ENCODE results near the gene SSTR4.
"Not testable (repeated sequence)": the region's sequence is repeated elsewhere in the genome, so short reads cannot be mapped to it uniquely, and the experiment has no call there.

Gene SSTR4

GRCh38 chr20:23019403-23019802, 15.7 kb upstream of the SSTR4 start:
- DNase-seq = no peak

DNA sequence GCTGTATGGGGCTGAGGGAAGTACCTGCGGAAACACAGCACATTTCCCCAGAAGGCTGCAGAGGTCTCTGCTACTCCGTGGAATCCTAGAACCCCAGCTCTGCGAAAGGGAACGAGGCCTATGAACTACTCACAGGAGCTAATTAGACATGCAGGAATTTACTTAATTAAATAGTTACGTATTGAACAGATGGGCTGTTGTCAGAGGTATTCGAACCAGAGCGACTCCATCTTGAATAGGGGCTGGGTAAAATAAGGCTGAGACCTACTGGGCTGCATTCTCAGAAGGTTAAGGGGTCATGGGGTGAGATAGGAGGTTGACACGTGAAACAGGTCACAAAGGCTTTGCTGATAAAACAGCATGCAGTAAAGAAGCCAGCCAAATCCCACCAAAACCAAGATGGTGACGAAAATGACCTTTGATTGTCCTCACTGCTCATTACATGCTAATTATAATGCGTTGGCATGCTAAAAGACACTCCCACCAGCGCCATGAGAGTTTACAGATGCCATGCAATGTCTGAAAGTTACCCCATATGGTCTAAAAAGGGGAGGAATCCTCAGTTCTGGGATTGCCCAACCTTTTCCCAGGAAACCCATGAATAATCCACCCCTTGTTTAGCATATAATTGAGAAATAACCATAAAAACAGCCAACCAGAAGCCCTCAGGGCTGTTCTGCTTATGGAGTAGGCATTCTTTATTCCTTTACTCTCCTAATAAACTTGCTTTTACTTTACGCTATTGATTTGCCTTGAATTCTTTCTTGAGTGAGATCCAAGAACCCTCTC, 14.7 kb upstream of the SSTR4 start:
- no peak for DNase-seq

DNA sequence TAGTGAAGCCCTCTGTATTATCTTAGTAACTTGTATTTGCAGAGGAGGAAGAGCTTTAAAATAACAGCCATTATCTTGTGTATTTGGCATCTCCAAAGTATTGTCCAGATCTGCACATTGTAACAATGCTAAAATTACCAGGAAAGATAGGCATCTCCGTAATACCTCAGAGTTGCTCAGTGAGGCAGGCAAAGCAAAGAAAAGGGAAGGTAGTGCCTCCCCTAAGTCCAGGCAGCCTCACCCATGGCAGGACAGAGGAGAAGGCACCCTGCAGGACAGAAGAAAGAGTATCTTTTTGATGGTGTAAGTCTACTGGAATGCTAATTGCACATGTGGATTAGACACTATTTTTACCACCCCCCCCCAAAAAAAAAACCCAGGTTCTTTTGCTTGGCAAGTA, 13.6 kb upstream of the SSTR4 start:
- DNase-seq = no peak

DNA sequence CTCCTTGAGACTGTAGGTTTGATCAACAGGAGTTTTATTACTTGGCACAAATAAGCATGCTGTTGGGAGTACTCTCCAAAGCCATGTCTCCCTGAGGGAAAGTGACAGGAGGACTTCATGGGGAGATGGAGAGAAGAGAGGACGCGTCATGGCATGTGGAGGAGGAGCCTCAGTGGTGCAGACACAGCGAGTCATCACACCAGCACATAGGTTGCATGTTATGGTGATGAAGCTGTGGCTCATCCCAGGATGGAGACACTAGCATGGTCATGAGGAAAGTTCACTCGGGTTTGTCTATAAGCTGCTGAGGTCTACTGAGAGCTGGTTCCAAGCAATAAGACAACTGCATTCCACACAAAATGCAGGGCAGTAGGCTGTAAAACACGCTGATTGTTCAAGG, 13.2 kb upstream of the SSTR4 start:
- no peak for DNase-seq

DNA sequence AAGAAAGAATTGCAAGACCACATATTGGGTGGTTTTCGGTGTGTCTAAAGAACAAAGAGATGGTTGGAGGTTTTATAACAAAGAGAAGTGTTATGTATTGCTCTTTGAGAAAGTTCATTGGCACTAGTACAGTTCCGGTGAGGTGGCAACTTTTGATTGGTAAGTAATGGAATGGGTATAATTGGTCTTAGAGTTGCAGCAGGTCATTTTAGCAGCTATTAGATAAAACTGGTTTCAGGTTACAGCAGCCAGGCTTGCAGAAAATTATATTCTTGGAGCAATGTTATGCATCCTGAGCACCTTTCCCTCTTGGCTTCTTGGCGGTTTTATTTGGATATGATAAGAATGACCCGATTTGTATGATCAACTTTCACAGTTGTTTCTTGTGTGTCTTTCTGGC, 12.3 kb upstream of the SSTR4 start:
- no peak for DNase-seq

- no peak for DNase-seq
These were observed 11.4 kb upstream of the SSTR4 start for GRCh38 chr20:23023621-23024177.

- no peak for DNase-seq
These were observed 10.4 kb upstream of the SSTR4 start for GRCh38 chr20:23024701-23025100.

- DNase-seq = not testable (repeated sequence)
These were observed 9.6 kb upstream of the SSTR4 start for GRCh38 chr20:23025503-23025902.

- no peak for DNase-seq
These were observed 7.4 kb upstream of the SSTR4 start for GRCh38 chr20:23027721-23028120.

DNA sequence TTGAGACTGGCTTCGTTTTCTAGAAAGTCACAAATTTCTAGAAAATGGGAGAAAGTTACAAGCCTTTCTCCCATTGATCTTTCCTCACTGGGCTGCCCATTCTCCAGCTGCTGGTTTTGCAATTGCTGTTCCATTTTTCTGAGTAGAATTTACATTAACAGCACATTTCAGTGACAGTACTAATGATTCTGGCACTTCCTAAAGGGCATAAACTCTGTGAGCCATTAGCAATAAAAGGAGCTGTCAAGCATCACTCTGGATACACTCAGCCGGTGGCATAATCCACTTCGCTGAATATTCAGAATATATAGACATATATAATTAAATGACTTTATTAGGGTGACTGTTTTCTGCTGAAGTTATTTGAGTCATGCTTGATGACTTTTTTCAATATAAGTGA, 6.7 kb upstream of the SSTR4 start:
- DNase-seq = no peak

GRCh38 chr20:23029324-23029723, 5.8 kb upstream of the SSTR4 start:
- DNase-seq = no peak

DNA sequence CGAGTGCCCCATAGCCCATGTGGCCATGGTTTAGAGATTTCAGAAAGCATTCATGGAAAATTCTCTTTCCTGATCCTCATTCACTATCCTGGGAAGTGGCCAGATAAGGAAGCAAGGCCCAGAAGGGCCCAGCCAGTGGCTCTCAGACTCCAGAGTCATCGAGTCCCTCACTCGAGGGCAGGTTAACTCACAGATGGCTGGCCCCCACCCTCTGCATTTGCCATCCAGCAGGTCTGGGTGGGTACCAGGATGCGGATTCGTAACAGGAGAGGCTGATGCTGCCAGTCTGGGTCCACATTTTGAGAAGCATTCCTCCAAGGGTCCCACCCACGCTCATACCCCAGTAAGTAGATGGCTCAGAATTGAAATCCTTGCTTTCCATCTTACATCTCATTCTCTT, 3.8 kb upstream of the SSTR4 start:
- no peak for DNase-seq

- DNase-seq = no peak
These were observed 2.9 kb upstream of the SSTR4 start for GRCh38 chr20:23032056-23032749.

DNA sequence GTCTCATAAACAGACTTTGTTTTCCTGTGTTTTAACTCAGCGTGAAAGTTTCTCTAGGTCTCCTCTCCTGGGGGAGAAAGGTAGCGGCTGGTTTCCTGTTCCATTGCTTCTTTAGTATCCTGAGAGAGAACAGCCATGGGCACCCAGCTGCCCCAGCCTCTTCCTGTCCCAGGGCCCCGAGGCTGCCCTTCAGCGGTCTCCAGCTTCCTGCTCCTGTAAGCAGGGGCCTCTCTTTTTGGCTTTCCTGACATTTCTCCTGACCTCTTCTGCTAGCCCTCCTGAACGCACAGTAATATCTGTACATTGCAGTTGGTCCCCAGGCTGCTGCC, 2.4 kb upstream of the SSTR4 start:
- DNase-seq = no peak

GRCh38 chr20:23033918-23034317, 1.2 kb upstream of the SSTR4 start:
- DNase-seq = no peak

DNA sequence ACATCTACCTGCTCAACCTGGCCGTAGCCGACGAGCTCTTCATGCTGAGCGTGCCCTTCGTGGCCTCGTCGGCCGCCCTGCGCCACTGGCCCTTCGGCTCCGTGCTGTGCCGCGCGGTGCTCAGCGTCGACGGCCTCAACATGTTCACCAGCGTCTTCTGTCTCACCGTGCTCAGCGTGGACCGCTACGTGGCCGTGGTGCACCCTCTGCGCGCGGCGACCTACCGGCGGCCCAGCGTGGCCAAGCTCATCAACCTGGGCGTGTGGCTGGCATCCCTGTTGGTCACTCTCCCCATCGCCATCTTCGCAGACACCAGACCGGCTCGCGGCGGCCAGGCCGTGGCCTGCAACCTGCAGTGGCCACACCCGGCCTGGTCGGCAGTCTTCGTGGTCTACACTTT, 619 bp downstream of the SSTR4 start:
- DNase-seq = no peak

DNA sequence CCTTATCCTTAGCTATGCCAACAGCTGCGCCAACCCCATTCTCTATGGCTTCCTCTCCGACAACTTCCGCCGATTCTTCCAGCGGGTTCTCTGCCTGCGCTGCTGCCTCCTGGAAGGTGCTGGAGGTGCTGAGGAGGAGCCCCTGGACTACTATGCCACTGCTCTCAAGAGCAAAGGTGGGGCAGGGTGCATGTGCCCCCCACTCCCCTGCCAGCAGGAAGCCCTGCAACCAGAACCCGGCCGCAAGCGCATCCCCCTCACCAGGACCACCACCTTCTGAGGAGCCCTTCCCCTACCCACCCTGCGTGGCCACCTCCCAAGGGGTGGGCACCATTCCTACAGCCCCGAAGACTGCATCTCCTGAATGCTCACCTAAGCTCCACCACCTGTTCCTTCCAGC, 1.3 kb downstream of the SSTR4 start:
- DNase-seq = no peak

GRCh38 chr20:23037017-23037481, 1.9 kb downstream of the SSTR4 start:
- no peak for DNase-seq

DNA sequence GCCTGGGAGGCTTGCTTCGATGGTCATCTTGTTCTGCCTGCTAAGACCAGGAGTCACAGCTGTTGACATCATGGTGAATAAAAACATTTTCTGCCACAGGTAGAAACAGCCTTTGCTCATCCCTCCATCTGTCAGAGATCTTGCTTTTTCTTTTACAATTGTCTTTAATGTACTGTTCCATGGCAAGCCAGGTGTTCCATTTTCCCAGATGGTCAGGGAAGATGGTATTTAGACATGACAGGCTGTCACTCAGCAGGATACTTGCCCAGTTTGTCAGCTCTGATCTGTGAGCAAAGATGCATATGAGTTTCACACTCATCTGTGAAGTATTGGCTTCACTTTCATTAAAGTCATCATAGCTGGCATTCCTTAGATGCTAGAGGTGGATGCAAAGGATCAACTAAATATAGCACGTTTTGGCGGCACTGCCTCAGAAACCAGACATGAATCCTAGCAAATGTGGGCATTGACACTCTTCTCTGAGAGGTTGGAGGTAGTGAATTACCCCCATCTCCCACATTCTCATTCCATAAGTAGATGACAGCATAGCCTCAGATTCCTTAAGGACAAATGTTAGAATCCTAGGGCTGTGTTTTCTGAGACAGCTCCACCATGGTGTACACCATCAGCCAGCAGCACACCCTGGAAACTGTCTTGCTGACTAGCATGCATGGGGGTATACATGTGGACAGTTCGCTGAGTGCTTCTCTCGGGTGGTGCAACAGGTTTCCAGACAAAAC, 4.2 kb downstream of the SSTR4 start:
- DNase-seq = no peak

DNA sequence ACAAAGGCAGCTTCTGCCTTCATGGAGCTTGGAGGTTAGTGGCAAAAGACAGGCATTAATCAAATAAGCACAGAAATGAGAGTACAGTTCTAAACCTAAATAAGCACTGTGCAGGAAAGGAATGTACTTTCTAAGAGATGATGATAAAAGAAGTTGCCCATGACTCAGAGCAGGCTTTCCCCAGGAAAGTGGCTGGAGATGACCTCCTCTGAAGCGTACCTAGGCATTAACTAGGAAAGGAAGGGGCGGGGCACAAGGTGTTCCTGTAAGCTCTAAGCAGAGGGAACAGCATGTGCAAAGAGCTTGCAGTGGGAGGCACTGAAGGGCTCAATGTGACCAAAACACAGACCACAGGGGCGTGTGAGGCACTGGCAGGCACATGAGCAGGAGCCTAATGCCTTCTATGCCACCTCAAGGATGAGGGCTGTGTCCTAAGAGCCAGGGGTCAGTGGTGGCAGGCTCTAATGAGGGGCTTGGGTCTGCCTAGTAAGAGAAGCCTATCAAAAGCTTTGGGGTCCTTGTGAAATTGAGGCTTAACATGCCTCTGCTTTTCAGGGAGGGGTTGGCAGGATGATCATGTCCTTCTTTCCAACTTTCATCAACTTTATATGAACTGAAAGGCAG, 4.9 kb downstream of the SSTR4 start:
- no peak for DNase-seq

DNA sequence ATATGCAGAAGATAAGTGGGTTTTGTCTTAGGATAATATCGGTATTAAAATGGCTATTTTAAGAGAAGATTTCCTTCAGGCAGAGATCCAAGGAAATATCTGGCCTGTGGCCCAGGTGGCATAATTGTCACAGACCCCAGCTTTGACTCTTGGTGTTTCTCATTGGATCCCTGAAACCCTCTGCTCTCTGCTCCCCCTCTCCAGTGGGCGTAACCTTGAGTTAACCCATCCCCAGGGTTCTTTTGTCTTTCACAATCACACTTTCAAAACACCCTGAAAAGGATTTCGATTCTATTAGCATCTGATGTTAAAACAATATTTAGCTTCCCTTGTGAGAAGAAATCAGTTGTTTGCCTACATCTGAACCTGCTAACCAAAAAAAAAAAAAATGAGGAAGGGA, 7.2 kb downstream of the SSTR4 start:
- DNase-seq = no peak

DNA sequence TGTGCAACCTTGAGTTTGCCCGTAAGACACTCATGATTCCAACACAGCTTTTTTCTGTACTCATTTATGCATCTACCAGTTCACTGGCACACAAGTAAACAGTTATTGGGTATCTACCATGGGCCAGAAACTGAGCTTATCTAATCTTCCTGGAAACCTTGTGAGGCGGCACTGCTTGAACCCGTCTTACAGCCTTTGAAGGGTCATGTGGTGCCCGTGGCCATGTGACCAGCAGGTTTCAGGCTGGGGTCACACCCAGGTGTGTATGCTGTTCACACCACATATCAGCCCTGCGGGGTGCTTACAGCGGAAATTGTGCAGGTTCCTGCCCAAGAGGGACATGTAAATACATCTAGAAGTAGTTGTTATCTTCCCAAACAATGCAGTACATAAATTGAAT, 8.3 kb downstream of the SSTR4 start:
- no peak for DNase-seq

GRCh38 chr20:23046431-23046830, 11.3 kb downstream of the SSTR4 start:
- no peak for DNase-seq

Data from activated CD4-positive, alpha-beta T cell treated with anti-CD3 and anti-CD28 coated beads for 1 hour (primary cell).